Lung (tissue), 12 donors: Measurements from ENCODE around the gene MREG. TPM values are rescaled to one million over a fixed set of nuclear protein-coding genes. Genes with fewer than 3 reads are reported as not detected.

Source experiments
- ATAC-seq: fragments of 200-7000 bp; cut with Tn5 transposase; one replicate; pipeline ENCODE4 v1.9.1; 2020; ENCODE audit warnings: moderate number of reproducible peaks; ENCODE audit not compliant: insufficient read depth, low FRiP score
- DNase-seq, 3 donors: peaks; one replicate each; pipeline ENCODE4 v3.0.0-alpha.2; 2013 to 2017
- H3K27ac ChIP-seq, 2 donors: one replicate each; pipeline ENCODE4 v1.5.1; 2013; ENCODE audit warnings: mild to moderate bottlenecking in 2 of 2, moderate library complexity in 2 of 2, control low read depth in 1 of 2, inconsistent platforms in 1 of 2, low read depth in 1 of 2, low read length in 1 of 2
- H3K27me3 ChIP-seq, 3 donors: one replicate each; pipeline ENCODE4 v1.5.1; 2013; ENCODE audit warnings: low read length in 2 of 3; ENCODE audit not compliant: control insufficient read depth in 3 of 3, insufficient read depth in 3 of 3
- H3K36me3 ChIP-seq, 4 donors: one replicate each; pipeline ENCODE4 v1.5.1; 2013; ENCODE audit warnings: low read length in 4 of 4, mild to moderate bottlenecking in 1 of 4, moderate library complexity in 1 of 4; ENCODE audit not compliant: control insufficient read depth in 4 of 4, insufficient read depth in 4 of 4
- H3K4me1 ChIP-seq, 5 donors: one replicate each; pipeline ENCODE4 v1.5.1; 2013; ENCODE audit warnings: low read length in 5 of 5, mild to moderate bottlenecking in 2 of 5, moderate library complexity in 1 of 5; ENCODE audit not compliant: control insufficient read depth in 5 of 5, insufficient read depth in 5 of 5
- H3K4me3 ChIP-seq: one replicate; pipeline ENCODE4 v1.5.1; 2013; ENCODE audit warnings: mild to moderate bottlenecking, control low read depth, moderate library complexity
- H3K9ac ChIP-seq, 2 donors: one replicate each; pipeline ENCODE4 v1.5.1; 2013; ENCODE audit warnings: low read length in 2 of 2, control low read depth in 1 of 2; ENCODE audit not compliant: insufficient read depth in 1 of 2
- H3K9me3 ChIP-seq, 4 donors: one replicate each; pipeline ENCODE4 v1.5.1; 2013; ENCODE audit warnings: low read length in 3 of 4, mild to moderate bottlenecking in 1 of 4, moderate library complexity in 1 of 4; ENCODE audit not compliant: control insufficient read depth in 4 of 4, insufficient read depth in 3 of 4
- CTCF ChIP-seq: IDR thresholded peaks from 2 replicates; pipeline ENCODE4 v1.5.1; 2012; ENCODE audit warnings: mild to moderate bottlenecking; ENCODE audit errors: control extremely low read depth, extremely low read depth
- WGBS, 2 donors: extraction: QIAGEN DNeasy Blood & Tissue Kit; methylation state at CpG; one replicate each; pipeline ENCODE4 v1.1.7; 2013; 5-methylcytosine and 5-hydroxymethylcytosine counted together
- polyA plus RNA-seq, 2 donors: library from polyadenylated mRNA; stranded (reverse); fragments of 200-250 nt; gene quantifications; one replicate each; pipeline ENCODE4 v1.2.1, GENCODE V29; 2013
- total RNA-seq, 2 donors: library from RNA; depleted of rRNA in 1 of 2; stranded (reverse); fragments of >200 nt in 1 of 2; gene quantifications; one replicate each; pipeline ENCODE4 v1.2.1, GENCODE V29; 2014 to 2021
- donor health status: control.
- donor health status: control.
- donor health status: Bipolar disorder and iron deficiency.
- donor health status: healthy.
- donor health status: DM: yes; HTN: yes; CAD: no.

The MREG gene
- total and polyA plus RNA-seq, 4 donors, result 6.9 to 30.2 (median 12.0) TPM

GRCh38 chr2:215979620-215980019, 33.7 kb downstream of the MREG start:
- no peak overlapping the region for H3K27ac ChIP-seq
- 61 to 83% methylated on average over 2 of the region's 2 CpGs for WGBS, 2 donors
- H3K4me3 ChIP-seq, result no peak overlapping the region
- no peaks in the 10 kb centered on the region for H3K9me3 ChIP-seq
- H3K4me1 ChIP-seq, result no peaks in the 10 kb centered on the region
- TF ChIP-seq CTCF, result no peak
- no peaks in the 10 kb centered on the region for H3K27me3 ChIP-seq
- no peaks in the 10 kb centered on the region for H3K36me3 ChIP-seq
- ATAC-seq, result peak; percentile 53
- H3K9ac ChIP-seq, result no peak overlapping the region
- no peak for DNase-seq

DNA sequence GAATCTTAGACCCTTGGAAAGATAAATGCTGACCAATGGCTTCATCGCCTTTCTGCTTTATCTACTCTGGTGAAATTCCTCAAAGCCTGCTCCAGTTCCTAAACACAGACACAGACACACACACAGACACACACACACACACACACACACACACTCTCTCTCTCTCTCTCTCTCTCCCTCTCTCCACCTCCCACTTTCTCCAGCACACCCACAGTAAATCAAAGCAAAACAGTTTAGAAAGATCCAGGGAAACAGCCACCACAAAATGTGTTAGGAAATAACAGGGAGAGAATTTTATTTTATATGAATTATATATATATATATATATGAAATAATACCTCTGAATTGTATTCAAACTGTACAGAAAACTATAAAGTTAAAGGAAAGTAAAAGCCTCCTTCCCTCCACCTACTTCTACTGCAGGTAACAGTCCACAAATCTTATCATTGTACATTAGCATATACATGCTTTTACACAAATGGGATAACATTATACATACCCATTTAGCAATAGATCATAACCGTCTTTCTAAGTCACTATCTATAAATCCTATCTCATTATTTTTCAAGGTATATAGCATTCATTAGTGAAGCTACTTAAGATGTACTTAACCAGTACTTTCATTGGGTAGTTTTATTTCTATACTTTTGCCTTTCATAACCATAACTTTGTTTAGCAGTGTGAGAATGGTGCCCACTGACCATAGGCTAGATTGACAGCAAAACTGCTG, 38.5 kb downstream of the MREG start:
- Histone ChIP-seq H3K27ac (no peak overlapping the region), H3K27me3 (no peaks in the 10 kb centered on the region), H3K4me3 (no peak overlapping the region), H3K4me1 (no peaks in the 10 kb centered on the region), H3K9ac (no peak overlapping the region), H3K9me3 (no peaks in the 10 kb centered on the region), H3K36me3 (no peaks in the 10 kb centered on the region)
- TF ChIP-seq CTCF, result no peak
- WGBS, 2 donors, result 86 to 96% methylated on average over 2 of the region's 2 CpGs
- ATAC-seq (no peak), DNase-seq (no peak)

- Histone ChIP-seq H3K9me3 (peaks cover 0 to 2% (median 0%) of the 10 kb centered on the region in 4 donors), H3K4me3 (no peak overlapping the region), H3K9ac (no peak overlapping the region), H3K4me1 (no peaks in the 10 kb centered on the region), H3K27ac (peak overlapping the region in 1 of 2 donors; percentile 26), H3K27me3 (no peaks in the 10 kb centered on the region), H3K36me3 (no peaks in the 10 kb centered on the region)
- ATAC-seq, result peak; percentile 88
- no peak for DNase-seq
- no peak for TF ChIP-seq CTCF
- 53 to 55% methylated on average over 6 of the region's 6 CpGs for WGBS, 2 donors
Observed at GRCh38 chr2:215973954-215974699, 39.2 kb downstream of the MREG start.
